NCI-H2029 treated with DMSO at 0.1 percent for 48 hours (cell line): ENCODE data around the gene SLC26A6.

Experiments
- DNase-seq: peaks from one replicate; lab custom pipeline; 2025; lab: John Stamatoyannopoulos, UW

Gene SLC26A6

GRCh38 chr3:48661501-48662144, 26.4 kb upstream of the SLC26A6 start:
- no peak for DNase-seq

GRCh38 chr3:48660800-48661400, 25.6 kb upstream of the SLC26A6 start:
- no peak for DNase-seq

GRCh38 chr3:48656841-48657281, 21.6 kb upstream of the SLC26A6 start:
- DNase-seq: no peak

GRCh38 chr3:48656061-48656840, 21.0 kb upstream of the SLC26A6 start:
- DNase-seq: no peak

GRCh38 chr3:48655606-48656005, 20.3 kb upstream of the SLC26A6 start:
- no peak for DNase-seq

GRCh38 chr3:48655063-48655462, 19.8 kb upstream of the SLC26A6 start:
- DNase-seq: no peak

- DNase-seq: no peak
Observed at GRCh38 chr3:48652923-48653715, 17.9 kb upstream of the SLC26A6 start.

- DNase-seq: no peak
Observed at GRCh38 chr3:48651771-48652170, 16.5 kb upstream of the SLC26A6 start.

- no peak for DNase-seq
Observed at GRCh38 chr3:48650723-48651122, 15.5 kb upstream of the SLC26A6 start.

- DNase-seq: no peak
Observed at GRCh38 chr3:48648188-48648850, 13.1 kb upstream of the SLC26A6 start.

GRCh38 chr3:48647714-48648113, 12.5 kb upstream of the SLC26A6 start:
- no peak for DNase-seq

- no peak for DNase-seq
Observed at GRCh38 chr3:48644898-48645760, 9.9 kb upstream of the SLC26A6 start.

GRCh38 chr3:48642605-48643004, 7.3 kb upstream of the SLC26A6 start:
- no peak for DNase-seq

GRCh38 chr3:48641396-48641795, 6.1 kb upstream of the SLC26A6 start:
- DNase-seq: no peak

GRCh38 chr3:48639944-48640606, 4.8 kb upstream of the SLC26A6 start:
- DNase-seq: no peak

GRCh38 chr3:48637305-48637704, 2.0 kb upstream of the SLC26A6 start:
- no peak for DNase-seq

- DNase-seq: no peak
Observed at GRCh38 chr3:48636149-48636655, 941 bp upstream of the SLC26A6 start.

- no peak for DNase-seq
Observed at GRCh38 chr3:48634661-48635221, 520 bp downstream of the SLC26A6 start.

- DNase-seq: no peak
Observed at GRCh38 chr3:48633743-48634142, 1.5 kb downstream of the SLC26A6 start.

GRCh38 chr3:48633256-48633655, 2.0 kb downstream of the SLC26A6 start:
- no peak for DNase-seq
